H1 (cell line): Measurements from ENCODE around the gene GABRR1. TPM values are rescaled to one million over a fixed set of nuclear protein-coding genes. Genes with fewer than 3 reads are reported as not detected.

Experiments
- CTCF ChIA-PET: fragments of 300-600 bp; sonication (Branson Sonifier 250); formaldehyde crosslinking; loops from one replicate; lab custom pipeline; 2021; ENCODE audit not compliant: partially characterized antibody; lab: Charles Lee
- POLR2A ChIA-PET: fragments of 300-600 bp; sonication (Branson Sonifier 250); formaldehyde crosslinking; loops from one replicate; lab custom pipeline; 2021; ENCODE audit warnings: inconsistent platforms; ENCODE audit not compliant: partially characterized antibody; lab: Charles Lee
- DNase-seq, 2 experiments: peaks; one replicate each; pipeline versions ENCODE4 v3.0.0 to v3.0.0-alpha.2; 2010 to 2022; ENCODE audit warnings: low spot score in 2 of 2, low read depth in 1 of 2, mixed read lengths in 1 of 2
- FAIRE-seq: peaks from 2 replicates; lab custom pipeline; 2011; peaks lifted over from hg19 to GRCh38; lab: Jason Lieb, UNC
- H2AFZ ChIP-seq: 2 replicates; pipeline ENCODE4 v1.8.1; 2012; ENCODE audit warnings: low read length, inconsistent platforms
- H2AK5ac ChIP-seq: 2 replicates; pipeline ENCODE4 v1.6.1; 2013; ENCODE audit warnings: low read depth, low read length
- H2BK120ac ChIP-seq: replicated peaks from 2 replicates; pipeline ENCODE3; 2013; ENCODE audit warnings: low read depth, low read length, inconsistent platforms
- H2BK12ac ChIP-seq: 2 replicates; pipeline ENCODE4 v1.6.1; 2013; ENCODE audit warnings: low read depth, low read length
- H2BK15ac ChIP-seq: 2 replicates; pipeline ENCODE4 v1.6.1; 2013; ENCODE audit warnings: low read length
- H2BK20ac ChIP-seq: 2 replicates; pipeline ENCODE4 v1.6.1; 2013; ENCODE audit warnings: low read length
- H2BK5ac ChIP-seq: 2 replicates; pipeline ENCODE4 v1.6.1; 2013; ENCODE audit warnings: low read depth, low read length
- H3K14ac ChIP-seq: 2 replicates; pipeline ENCODE4 v1.6.1; 2013; ENCODE audit warnings: inconsistent platforms; ENCODE audit not compliant: insufficient read length
- H3K18ac ChIP-seq: 2 replicates; pipeline ENCODE4 v1.6.1; 2013; ENCODE audit warnings: low read length; ENCODE audit errors: extremely low read depth
- H3K23ac ChIP-seq: 2 replicates; pipeline ENCODE4 v1.6.1; 2013; ENCODE audit warnings: inconsistent platforms; ENCODE audit not compliant: insufficient read length
- H3K23me2 ChIP-seq: 2 replicates; pipeline ENCODE4 v1.6.1; 2013; ENCODE audit warnings: low read depth, low read length
- H3K27ac ChIP-seq: 2 replicates; pipeline ENCODE4 v1.6.1; 2011; ENCODE audit warnings: low read depth, low read length, inconsistent platforms
- H3K27me3 ChIP-seq, 4 experiments: replicated peaks in 1 of 4; 1 replicate in 1 of 4; 2 replicates in 3 of 4; pipeline versions ENCODE4 v1.6.1 to v1.8.1; 2011 to 2013; ENCODE audit warnings: low read length in 3 of 4, mild to moderate bottlenecking in 3 of 4, inconsistent platforms in 2 of 4, mixed read lengths in 2 of 4, moderate library complexity in 1 of 4; ENCODE audit not compliant: control insufficient read depth in 3 of 4, insufficient read depth in 3 of 4; ENCODE audit errors: extremely low read depth in 1 of 4
- H3K36me3 ChIP-seq, 4 experiments: 2 replicates each; pipeline versions ENCODE4 v1.6.1 to v1.8.1; 2011 to 2013; ENCODE audit warnings: mild to moderate bottlenecking in 4 of 4, low read length in 3 of 4, moderate library complexity in 2 of 4, control low read depth in 1 of 4, inconsistent platforms in 1 of 4; ENCODE audit not compliant: insufficient read depth in 4 of 4, control insufficient read depth in 2 of 4
- H3K4ac ChIP-seq: replicated peaks from 2 replicates; pipeline ENCODE3; 2013; ENCODE audit warnings: low read length, low read depth, mixed read lengths, inconsistent platforms; ENCODE audit not compliant: insufficient read length
- H3K4me1 ChIP-seq, 4 experiments: replicated peaks in 1 of 4; 1 replicate in 1 of 4; 2 replicates in 3 of 4; pipeline versions ENCODE4 v1.6.1 to v1.8.1; 2011 to 2013; ENCODE audit warnings: low read length in 3 of 4, inconsistent platforms in 2 of 4, mixed read lengths in 1 of 4; ENCODE audit not compliant: insufficient read depth in 4 of 4, control insufficient read depth in 3 of 4
- H3K4me2 ChIP-seq, 2 experiments: 2 replicates each; pipeline versions ENCODE4 v1.6.1 to v1.8.1; 2011 to 2013; ENCODE audit warnings: low read depth in 2 of 2, low read length in 2 of 2, control low read depth in 1 of 2, inconsistent platforms in 1 of 2, mild to moderate bottlenecking in 1 of 2; ENCODE audit not compliant: insufficient read depth in 1 of 2
- H3K4me3 ChIP-seq, 4 experiments: fragments of 200-600, 300-600 bp in 1 of 4; sonication (generic), shearing (Covaris generic), sonication (Bioruptor Twin) in 1 of 4; 2 replicates each; pipeline versions ENCODE4 v1.5.1 to v1.8.1; 2011 to 2016; ENCODE audit warnings: low read length in 4 of 4, low read depth in 3 of 4, control low read depth in 2 of 4, inconsistent platforms in 2 of 4, mild to moderate bottlenecking in 2 of 4, mixed read lengths in 1 of 4, moderate library complexity in 1 of 4; ENCODE audit not compliant: insufficient read depth in 2 of 4; ENCODE audit errors: extremely low read depth in 1 of 4
- H3K56ac ChIP-seq: replicated peaks from 2 replicates; pipeline ENCODE3; 2013; ENCODE audit warnings: low read depth, mild to moderate bottlenecking, mixed read lengths, low read length, inconsistent platforms; ENCODE audit not compliant: insufficient read length
- H3K79me1 ChIP-seq: 2 replicates; pipeline ENCODE4 v1.6.1; 2013; ENCODE audit warnings: low read depth, low read length, control low read depth
- H3K79me2 ChIP-seq, 2 experiments: 2 replicates each; pipeline versions ENCODE4 v1.6.1 to v1.8.1; 2012 to 2013; ENCODE audit warnings: low read length in 2 of 2, mild to moderate bottlenecking in 2 of 2, inconsistent platforms in 1 of 2; ENCODE audit not compliant: insufficient read depth in 2 of 2, control insufficient read depth in 1 of 2
- H3K9ac ChIP-seq, 4 experiments: replicated peaks in 1 of 4; 1 replicate in 1 of 4; 2 replicates in 3 of 4; pipeline versions ENCODE4 v1.6.1 to v1.8.1; 2011 to 2013; ENCODE audit warnings: low read depth in 3 of 4, low read length in 3 of 4, control low read depth in 2 of 4, mild to moderate bottlenecking in 2 of 4, moderate library complexity in 2 of 4, inconsistent platforms in 1 of 4; ENCODE audit errors: extremely low read depth in 1 of 4
- H3K9me3 ChIP-seq, 2 experiments: 2 replicates each; pipeline versions ENCODE4 v1.6.1 to v1.8.1; 2012 to 2013; ENCODE audit warnings: mild to moderate bottlenecking in 2 of 2, moderate library complexity in 2 of 2, control low read depth in 1 of 2, inconsistent platforms in 1 of 2, low read depth in 1 of 2, low read length in 1 of 2, mixed read lengths in 1 of 2; ENCODE audit not compliant: insufficient read depth in 2 of 2
- H4K20me1 ChIP-seq, 2 experiments: replicated peaks in 1 of 2; 2 replicates each; pipeline versions ENCODE3 to v1.8.1; 2011 to 2013; ENCODE audit warnings: inconsistent platforms in 2 of 2, low read length in 2 of 2, mild to moderate bottlenecking in 1 of 2; ENCODE audit not compliant: insufficient read depth in 2 of 2, control insufficient read depth in 1 of 2
- H4K5ac ChIP-seq: 2 replicates; pipeline ENCODE4 v1.6.1; 2013; ENCODE audit warnings: low read length, low read depth, mixed read lengths, inconsistent platforms; ENCODE audit not compliant: insufficient read length
- H4K8ac ChIP-seq: 2 replicates; pipeline ENCODE4 v1.8.0; 2013; ENCODE audit warnings: mild to moderate bottlenecking, moderate library complexity, low read length, inconsistent platforms; ENCODE audit not compliant: insufficient read depth; ENCODE audit errors: extremely low read depth
- H4K91ac ChIP-seq: replicated peaks from 2 replicates; pipeline ENCODE3; 2013; ENCODE audit warnings: low read length, mixed read lengths, inconsistent platforms; ENCODE audit not compliant: insufficient read length
- ASH2L ChIP-seq: fragments of 200-600, 300-600 bp; sonication (generic); IDR thresholded peaks from one replicate; pipeline ENCODE4 v1.7.1; 2017; ENCODE audit warnings: low read length
- CTBP2 ChIP-seq: IDR thresholded peaks from 2 replicates; pipeline ENCODE4 v1.7.0; 2011; ENCODE audit warnings: borderline replicate concordance, mild to moderate bottlenecking, moderate library complexity, mixed read lengths, low read length; ENCODE audit not compliant: insufficient read depth, insufficient read length
- EP300 ChIP-seq, 2 experiments: IDR thresholded peaks; 1 replicate in 1 of 2; 2 replicates in 1 of 2; pipeline ENCODE4 v1.6.1; 2011 to 2012; ENCODE audit warnings: low read depth in 2 of 2, low read length in 2 of 2, mild to moderate bottlenecking in 2 of 2, borderline replicate concordance in 1 of 2, inconsistent platforms in 1 of 2, moderate library complexity in 1 of 2
- GABPA ChIP-seq: IDR thresholded peaks from 2 replicates; pipeline ENCODE4 v1.6.1; 2011; ENCODE audit warnings: mild to moderate bottlenecking, low read length, moderate library complexity, borderline replicate concordance; ENCODE audit not compliant: insufficient read depth
- JUND ChIP-seq: IDR thresholded peaks from 2 replicates; pipeline ENCODE4 v1.6.1; 2011; ENCODE audit warnings: mild to moderate bottlenecking, improper control_type of control experiment, low read length
- KDM1A ChIP-seq: fragments of 200-600, 300-600 bp; sonication (generic); IDR thresholded peaks from 2 replicates; pipeline ENCODE4 v1.7.1; 2016; ENCODE audit warnings: mild to moderate bottlenecking, low read length, borderline replicate concordance
- KDM5A ChIP-seq: fragments of 200-600 bp; IDR thresholded peaks from 2 replicates; pipeline ENCODE4 v1.7.1; 2012; ENCODE audit warnings: mild to moderate bottlenecking, low read length, inconsistent platforms, mixed read lengths
- MAX ChIP-seq: IDR thresholded peaks from 2 replicates; pipeline ENCODE4 v1.6.1; 2012; ENCODE audit warnings: inconsistent platforms
- SIN3A ChIP-seq, 2 experiments: IDR thresholded peaks in 1 of 2; conservative IDR thresholded peaks in 1 of 2; 2 replicates each; pipeline ENCODE4 v1.6.1; 2011 to 2012; ENCODE audit warnings: low read length in 2 of 2, improper control_type of control experiment in 1 of 2, low read depth in 1 of 2, mild to moderate bottlenecking in 1 of 2
- SP1 ChIP-seq: IDR thresholded peaks from 2 replicates; pipeline ENCODE4 v1.6.1; 2011; ENCODE audit warnings: low read depth, low read length
- SP4 ChIP-seq: IDR thresholded peaks from 2 replicates; pipeline ENCODE4 v1.6.1; 2012; ENCODE audit warnings: low read length, inconsistent platforms
- TBP ChIP-seq: IDR thresholded peaks from 2 replicates; pipeline ENCODE4 v1.6.1; 2011; ENCODE audit warnings: low read depth, low read length, improper control_type of control experiment
- WGBS, 2 experiments: shearing (Covaris generic) in 1 of 2; methylation state at CpG; one replicate each; pipeline versions ENCODE4 v1.1.6 to v1.1.7; 2013 to 2015; ENCODE audit warnings: low lambda C conversion rate in 2 of 2, mixed read lengths in 2 of 2, inconsistent platforms in 1 of 2, low coverage in 1 of 2, missing lambda C conversion rate in 1 of 2; ENCODE audit not compliant: insufficient replicate concordance in 2 of 2, insufficient coverage in 1 of 2, insufficient read length in 1 of 2; ENCODE audit errors: extremely low coverage in 1 of 2, missing lambda C conversion rate in 1 of 2; 5-methylcytosine and 5-hydroxymethylcytosine counted together
- polyA plus RNA-seq, 7 experiments: library from polyadenylated mRNA; depleted of rRNA in 3 of 7; stranded (reverse) in 5 of 7; unstranded in 2 of 7; fragments of >200 nt in 5 of 7; fragments of 200-250 nt in 2 of 7; gene quantifications; 1 replicate in 5 of 7; 2 replicates in 1 of 7; 4 replicates in 1 of 7; pipeline versions ENCODE4 v1.2.1 to v1.2.3, GENCODE V29; 2011 to 2013; ENCODE audit warnings: missing spikeins in 2 of 7, mixed read lengths in 2 of 7
- total RNA-seq: library from RNA; stranded (reverse); fragmentation: NEBNext Ultra II Directional; extraction: Animal tissue kit (Norgen Biotek cat#: 25700); gene quantifications from 2 replicates; pipeline ENCODE4 v1.2.1, GENCODE V29; 2021

Gene GABRR1
- total and polyA plus RNA-seq, 2 of the 8 experiments (the other 6 are each of a cell fraction or from before 2014, with no cell fraction given): 0.60 to 0.63 TPM

GRCh38 chr6:89199579-89199978 is 17.6 kb downstream of the GABRR1 start:
- WGBS, 2 experiments: 92% methylated on average over 2 of the region's 2 CpGs; no CpG with 5 or more reads in 1 of the 2 experiments
- no peaks in the 10 kb centered on the region for H3K27me3 ChIP-seq
- ChIA-PET CTCF (interaction anchor here (0.9 to 2.1 kb wide), 2 partner anchors 10 to 216 kb away, joined by 3 to 8 read pairs; no protein-coding TSS in a partner anchor), POLR2A (no interaction called here)
- H4K20me1 ChIP-seq: no peaks in the 10 kb centered on the region
- H3K27ac ChIP-seq: no peak overlapping the region
- H3K4me1 ChIP-seq: peaks cover 0 to 2% (median 0%) of the 10 kb centered on the region in 4 experiments; a peak in 2 of 7 replicates
- H3K23ac ChIP-seq: no peak overlapping the region
- no peak overlapping the region for H3K18ac ChIP-seq
- H2BK5ac ChIP-seq: no peak overlapping the region
- no peaks in the 10 kb centered on the region for H3K79me1 ChIP-seq
- H3K36me3 ChIP-seq: no peaks in the 10 kb centered on the region; a peak in 1 of 8 replicates
- no peak overlapping the region for H2AFZ ChIP-seq
- no peak overlapping the region for H4K8ac ChIP-seq
- no peak overlapping the region for H3K4me2 ChIP-seq
- peaks cover 0 to 7% of the 10 kb centered on the region in 2 experiments; a peak in 2 of 4 replicates for H3K9me3 ChIP-seq
- TF ChIP-seq KDM5A: no peak
- no peak for TF ChIP-seq GABPA
- TF ChIP-seq CTBP2: no peak
- TF ChIP-seq JUND: no peak
- TF ChIP-seq MAX: no peak
- no peak for TF ChIP-seq SP1
- no peak for TF ChIP-seq ASH2L
- TF ChIP-seq SP4: no peak
- TF ChIP-seq TBP: no peak
- TF ChIP-seq EP300 (IDR thresholded peaks at IDR 0.05; ENCODE audit: borderline replicate concordance in 1 of 2, low read depth in 2 of 2, low read length in 2 of 2): no peak
- no peak for TF ChIP-seq SIN3A (conservative IDR thresholded peaks at IDR 0.05 in 1 of 2, IDR thresholded peaks at IDR 0.05 in 1 of 2; ENCODE audit: low read depth in 1 of 2, low read length in 2 of 2)
- no peak for TF ChIP-seq KDM1A
- H3K9ac ChIP-seq: no peak overlapping the region
- H3K4me3 ChIP-seq: no peak overlapping the region
- H2BK12ac ChIP-seq: no peak overlapping the region
- H2BK20ac ChIP-seq: no peak overlapping the region
- no peaks in the 10 kb centered on the region for H3K23me2 ChIP-seq
- FAIRE-seq (no peak), DNase-seq (no peak)
- H2BK15ac ChIP-seq: no peak overlapping the region
- H3K56ac ChIP-seq: no peak overlapping the region
- H2BK120ac ChIP-seq: no peak overlapping the region
- H3K14ac ChIP-seq: no peak overlapping the region
- H3K4ac ChIP-seq: no peak overlapping the region
- no peak overlapping the region for H4K5ac ChIP-seq
- no peak overlapping the region for H4K91ac ChIP-seq
- H3K79me2 ChIP-seq: no peaks in the 10 kb centered on the region
- H2AK5ac ChIP-seq: no peak overlapping the region
